ENCODE results near the gene UQCR11. TPM values are rescaled to one million over a fixed set of nuclear protein-coding genes. Genes with fewer than 3 reads are reported as not detected.
A peak's percentile ranks its signal among the peaks of the same experiment; 100 is the strongest.

UQCR11 gene
- total RNA-seq, 1 donor from 2014 or later = 48.3 TPM

DNA sequence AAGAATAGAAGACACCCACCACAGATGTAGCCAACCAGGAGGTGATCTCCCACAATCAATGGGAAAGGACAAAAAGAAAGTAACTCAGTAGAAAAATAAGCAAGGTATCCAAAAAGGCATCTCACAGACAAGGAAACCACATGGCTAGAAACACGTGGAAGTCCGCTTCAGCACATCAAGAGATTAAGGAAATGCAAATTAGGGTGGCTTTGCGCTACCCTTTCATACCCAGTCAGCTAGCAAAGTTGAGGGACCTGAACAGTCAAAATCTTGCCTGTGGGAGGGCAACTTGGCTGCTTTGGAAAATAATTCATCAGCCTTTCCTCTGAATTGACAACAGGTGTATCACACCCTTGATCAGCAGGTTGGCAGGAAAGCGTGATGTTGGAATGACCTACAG lies 11.6 kb upstream of the UQCR11 start:
- DNase-seq (ENCODE audit: low read depth) = no peak

- no peak for DNase-seq (ENCODE audit: low read depth)
Measured at GRCh38 chr19:1616396-1616795, 11.1 kb upstream of the UQCR11 start.

DNA sequence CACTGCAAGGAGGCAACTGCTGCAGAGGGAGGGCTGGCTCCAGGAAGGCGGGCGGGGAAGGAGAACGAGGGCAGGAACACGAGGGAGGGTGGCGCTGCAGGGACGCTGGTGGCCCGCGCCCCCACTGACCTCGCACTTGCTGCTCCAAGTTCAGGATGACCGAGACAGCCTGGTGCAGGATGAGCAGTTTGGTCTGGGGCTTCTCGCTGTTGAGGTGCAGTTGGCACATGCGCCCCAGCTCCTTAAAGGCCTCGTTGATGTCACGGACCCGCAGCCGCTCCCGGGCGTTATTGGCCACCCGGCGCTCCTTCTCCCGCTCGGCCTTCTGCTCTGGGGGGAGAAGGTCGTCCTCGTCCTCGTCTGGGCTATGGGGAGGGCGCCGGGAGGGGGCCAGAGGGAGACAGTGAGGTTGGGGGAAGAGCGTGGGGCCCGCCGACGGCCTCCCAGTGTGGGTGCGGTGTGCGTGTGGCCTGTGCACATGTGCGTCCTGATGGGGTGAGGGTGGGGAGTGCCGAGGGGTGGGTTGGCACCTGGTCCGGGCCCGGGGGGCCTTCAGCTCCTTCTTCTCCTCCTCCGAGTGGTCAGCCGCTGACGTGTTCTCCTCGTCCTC lies 10.0 kb upstream of the UQCR11 start:
- no peak for DNase-seq (ENCODE audit: low read depth)

DNA sequence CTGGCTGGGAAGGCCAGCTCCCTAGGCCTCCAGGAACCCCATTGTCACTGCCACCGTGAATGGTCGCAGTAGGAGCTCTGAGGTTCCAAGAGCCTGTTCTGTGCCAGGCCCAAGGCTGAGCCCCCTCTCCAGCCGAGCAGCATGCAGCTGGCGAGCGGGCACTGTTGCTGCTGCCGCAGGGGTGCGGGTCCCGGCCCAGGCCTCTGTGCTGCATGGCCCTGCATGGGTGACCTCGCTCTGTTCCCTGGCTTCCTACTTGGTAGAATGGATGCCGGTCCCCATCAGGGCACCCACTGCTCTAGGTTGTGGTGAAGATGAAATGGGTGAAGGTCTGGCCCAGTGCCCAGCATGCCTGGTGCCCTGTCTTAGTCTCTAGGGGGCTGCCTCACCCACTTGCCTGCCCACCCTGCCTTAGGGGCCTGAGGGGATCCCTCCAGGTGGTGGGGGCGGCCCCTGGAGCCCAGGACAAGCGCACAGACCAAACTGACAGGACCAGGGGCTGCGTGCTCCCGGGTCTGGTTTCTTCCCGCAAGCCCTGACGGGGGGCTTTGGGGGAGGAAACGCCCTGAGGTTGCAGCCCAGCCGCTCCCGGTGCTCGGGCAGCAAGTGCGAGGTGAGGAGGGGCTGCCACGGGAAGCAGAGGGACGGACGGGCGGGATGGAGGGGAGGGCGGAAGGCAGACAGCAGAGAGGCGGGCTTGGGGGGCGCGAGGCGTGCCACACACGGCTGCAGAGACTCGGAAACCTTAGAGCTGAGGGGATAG lies 8.7 kb upstream of the UQCR11 start:
- no peak for DNase-seq (ENCODE audit: low read depth)

DNA sequence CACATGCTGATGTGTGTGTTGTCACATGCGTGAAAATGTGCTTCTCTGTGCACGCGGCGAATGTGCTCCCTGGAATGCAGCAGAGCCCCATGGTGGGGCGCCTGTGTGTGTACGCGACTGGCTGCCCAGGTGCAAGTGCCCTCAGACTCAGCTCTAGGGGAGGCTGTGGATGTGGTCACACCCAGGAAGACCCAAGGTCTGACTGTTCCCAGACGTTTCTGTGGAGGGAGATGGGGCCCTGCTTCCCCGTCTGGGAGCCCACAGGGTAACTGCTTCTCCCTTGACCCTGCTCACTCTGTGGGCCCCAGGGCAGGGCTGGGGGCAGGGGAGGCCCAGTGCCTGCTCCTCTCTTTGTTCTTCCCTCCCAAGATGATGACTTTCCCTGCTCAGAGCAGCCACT lies 7.9 kb upstream of the UQCR11 start:
- DNase-seq (ENCODE audit: low read depth) = no peak

DNA sequence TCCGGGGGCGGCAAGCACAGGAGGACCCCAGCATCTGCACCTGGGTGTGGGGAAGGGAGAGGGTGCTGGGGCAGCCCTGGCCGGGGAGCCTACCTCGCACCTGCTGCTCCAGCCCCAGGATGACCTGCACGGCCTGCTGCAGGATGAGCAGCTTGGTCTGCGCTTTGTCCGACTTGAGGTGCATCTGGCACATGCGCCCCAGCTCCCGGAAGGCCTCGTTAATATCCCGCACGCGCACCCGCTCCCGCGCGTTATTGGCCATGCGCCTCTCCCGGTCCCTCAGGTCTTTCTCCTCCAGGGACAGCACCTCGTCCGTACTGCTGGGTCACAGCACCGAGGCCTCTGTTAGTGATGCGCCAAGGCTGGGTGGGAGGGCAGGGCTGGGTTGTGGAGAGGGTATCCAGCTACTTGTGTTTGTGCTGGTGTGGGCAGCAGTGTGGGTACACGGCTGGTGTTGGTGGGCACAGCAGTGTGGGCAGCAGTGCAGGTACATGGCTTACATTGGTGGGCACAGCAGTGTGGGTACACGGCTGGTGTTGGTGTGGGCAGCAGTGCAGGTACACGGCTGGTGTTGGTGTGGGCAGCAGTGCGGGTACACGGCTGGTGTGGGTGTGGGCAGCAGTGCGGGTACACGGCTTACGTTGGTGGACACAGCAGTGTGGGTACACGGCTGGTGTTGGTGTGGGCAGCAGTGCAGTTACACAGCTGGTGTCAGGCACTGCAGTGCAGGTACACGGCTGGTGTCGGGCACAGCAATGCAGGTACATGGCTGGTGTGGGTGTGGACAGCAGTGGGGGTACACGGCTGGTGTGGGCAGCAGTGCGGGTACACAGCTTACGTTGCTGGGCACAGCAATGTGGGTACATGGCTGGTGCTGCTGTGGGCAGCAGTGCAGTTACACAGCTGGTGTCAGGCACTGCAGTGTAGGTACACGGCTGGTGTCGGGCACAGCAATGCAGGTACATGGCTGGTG lies 7.1 kb upstream of the UQCR11 start:
- DNase-seq (ENCODE audit: low read depth) = no peak

DNA sequence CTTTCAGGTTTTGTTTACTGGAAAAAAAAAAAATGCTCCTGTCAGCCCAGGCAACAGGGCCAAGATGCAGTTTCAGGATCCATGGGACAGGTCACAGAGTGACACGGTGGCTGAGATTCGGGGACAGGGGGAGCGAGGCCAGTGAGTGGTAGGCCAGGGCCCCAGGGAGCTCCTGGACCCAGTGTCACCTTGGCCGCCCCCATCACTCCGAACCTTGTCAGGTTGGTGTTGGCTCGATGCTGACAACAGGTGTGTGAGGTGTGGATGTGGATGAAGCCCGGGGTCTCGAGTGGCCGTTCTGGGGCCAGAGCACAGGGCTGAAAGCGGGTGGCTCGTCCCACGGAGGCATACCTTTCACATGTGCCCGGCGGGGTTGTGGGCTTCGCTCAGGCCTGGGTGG lies 6.1 kb upstream of the UQCR11 start:
- no peak for DNase-seq (ENCODE audit: low read depth)

GRCh38 chr19:1610579-1610978 lies 5.3 kb upstream of the UQCR11 start:
- no peak for DNase-seq (ENCODE audit: low read depth)

DNA sequence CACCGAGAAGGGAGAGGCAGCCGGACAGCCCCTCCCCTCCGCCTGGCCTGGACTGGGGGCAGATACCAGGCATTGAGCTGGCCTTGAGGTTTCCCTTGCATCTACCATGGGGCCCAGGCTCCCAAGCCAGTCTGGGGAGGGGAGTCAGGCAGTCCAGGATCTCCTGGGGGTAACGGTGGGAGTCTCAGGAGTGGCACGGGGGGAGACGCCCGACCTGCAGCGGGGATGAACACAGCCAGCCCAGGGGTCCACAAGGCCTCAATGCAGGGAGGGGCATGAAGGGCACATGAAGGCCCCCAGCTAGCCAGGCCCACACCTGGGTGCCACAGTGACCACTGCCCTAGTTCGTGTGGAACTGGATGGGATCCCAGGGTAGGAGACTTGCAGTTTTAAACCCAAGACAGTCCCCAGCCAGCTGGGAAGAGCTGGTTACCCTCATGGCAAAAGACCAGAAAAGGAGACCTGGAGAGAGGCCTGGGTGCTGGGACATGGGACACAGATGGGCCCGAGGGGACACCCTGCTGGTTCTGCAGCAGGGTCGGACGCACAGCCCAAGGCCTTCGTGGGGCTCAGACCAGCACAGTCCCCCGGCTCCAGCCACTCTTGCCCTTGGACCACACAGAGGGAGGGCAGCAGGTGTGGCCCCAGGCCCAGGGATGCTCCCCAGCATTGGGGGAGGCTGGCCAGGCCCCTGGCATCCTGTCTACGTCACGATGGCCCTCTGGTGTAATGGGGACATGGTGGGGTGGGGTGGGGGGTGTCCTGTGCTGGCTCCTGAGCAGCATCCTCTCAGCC lies 4.6 kb upstream of the UQCR11 start:
- DNase-seq (ENCODE audit: low read depth) = no peak

DNA sequence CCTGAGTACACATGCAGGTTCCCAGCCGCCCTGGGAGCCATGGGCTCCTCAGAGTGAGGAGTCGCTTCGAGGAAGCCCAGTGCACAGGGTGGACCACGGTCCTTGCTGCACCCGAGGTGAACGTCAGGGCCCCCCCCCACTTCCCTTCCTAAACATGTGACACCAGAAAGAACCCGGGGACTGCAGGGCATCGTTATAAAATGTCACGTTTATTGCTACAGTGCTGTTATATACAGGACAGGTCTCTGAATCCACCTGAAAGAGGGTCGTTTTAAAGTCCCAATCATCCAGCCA lies 3.8 kb upstream of the UQCR11 start:
- DNase-seq (ENCODE audit: low read depth) = no peak

- DNase-seq (ENCODE audit: low read depth) = no peak
Measured at GRCh38 chr19:1608359-1609102, 3.3 kb upstream of the UQCR11 start.

GRCh38 chr19:1606138-1606651 lies 933 bp upstream of the UQCR11 start:
- no peak for DNase-seq (ENCODE audit: low read depth)

- DNase-seq (ENCODE audit: low read depth) = no peak
Measured at GRCh38 chr19:1602091-1602707, 3.1 kb downstream of the UQCR11 start.

- no peak for DNase-seq (ENCODE audit: low read depth)
Measured at GRCh38 chr19:1601613-1602064, 3.6 kb downstream of the UQCR11 start.

DNA sequence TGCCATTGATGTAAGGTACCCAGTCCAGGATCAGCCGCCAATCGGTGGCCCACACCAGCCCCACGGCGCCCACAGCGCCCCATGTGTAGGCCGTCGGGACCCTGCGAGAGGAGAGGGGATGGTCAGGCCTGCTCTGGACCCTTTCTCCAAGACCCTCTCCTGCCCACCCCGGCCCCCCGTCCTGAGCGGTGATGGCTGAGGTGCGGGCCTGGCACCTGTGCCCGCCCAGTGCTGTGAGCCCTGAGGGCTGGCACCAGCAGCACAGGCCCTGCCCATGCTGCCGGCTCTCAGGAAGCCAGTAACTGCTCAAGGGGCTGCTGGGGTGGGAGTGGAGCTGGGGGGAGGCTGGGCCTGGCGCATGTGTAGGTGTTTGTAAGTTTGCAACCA lies 5.8 kb downstream of the UQCR11 start:
- no peak for DNase-seq (ENCODE audit: low read depth)

- no peak for DNase-seq (ENCODE audit: low read depth)
Measured at GRCh38 chr19:1598777-1599459, 6.3 kb downstream of the UQCR11 start.

DNA sequence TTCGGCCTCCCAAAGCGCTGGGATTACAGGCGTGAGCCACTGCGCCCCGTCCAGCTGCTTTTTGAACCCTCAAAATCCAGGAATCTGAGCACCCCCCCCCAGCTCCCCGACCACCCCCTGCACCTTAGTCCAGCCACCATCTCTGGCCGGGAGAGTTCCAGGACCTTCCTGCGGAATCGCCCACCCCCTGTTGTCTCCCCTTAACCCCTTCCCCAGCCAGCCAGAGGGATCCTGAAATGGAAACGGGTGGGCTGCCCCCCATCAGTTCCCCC lies 11.8 kb downstream of the UQCR11 start:
- DNase-seq (ENCODE audit: low read depth) = no peak

- peak; percentile 81 for DNase-seq (ENCODE audit: low read depth)
Measured at GRCh38 chr19:1592755-1593500, 12.3 kb downstream of the UQCR11 start, which contains the start of gene MBD3. MBD3 (minus strand) TSS chr19:1592865; CDS start chr19:1592631, 234 bp downstream.
